Keratinocyte (primary cell): ENCODE data around the gene VMA21. TPM values are rescaled to one million over a fixed set of nuclear protein-coding genes. Genes with fewer than 3 reads are reported as not detected.
A peak's percentile ranks its signal among the peaks of the same experiment; 100 is the strongest.

Experiments used
- DNase-seq: peaks from one replicate; pipeline ENCODE4 v3.0.0-alpha.2; 2011; ENCODE audit warnings: low read depth, missing footprints, low spot score
- FAIRE-seq: peaks from 2 replicates; lab custom pipeline; 2011; peaks lifted over from hg19 to GRCh38; lab: Jason Lieb, UNC
- H2AFZ ChIP-seq: 2 replicates; pipeline ENCODE4 v1.6.0; 2012; ENCODE audit warnings: low read length, control low read depth, inconsistent platforms; ENCODE audit not compliant: control insufficient read depth
- H3K27ac ChIP-seq: 2 replicates; pipeline ENCODE4 v1.5.1; 2011; ENCODE audit warnings: low read length; ENCODE audit not compliant: control insufficient read depth, insufficient read depth
- H3K27me3 ChIP-seq: 3 replicates; pipeline ENCODE4 v1.6.0; 2011; ENCODE audit warnings: low read length; ENCODE audit not compliant: control insufficient read depth, insufficient read depth; ENCODE audit errors: extremely low read depth
- H3K36me3 ChIP-seq, 2 experiments: 2 replicates in 1 of 2; 3 replicates in 1 of 2; pipeline ENCODE4 v1.5.1; 2011; ENCODE audit warnings: low read length in 2 of 2, mild to moderate bottlenecking in 1 of 2; ENCODE audit not compliant: control insufficient read depth in 2 of 2, insufficient read depth in 2 of 2; ENCODE audit errors: extremely low read depth in 1 of 2
- H3K4me1 ChIP-seq: 3 replicates; pipeline ENCODE4 v1.5.1; 2011; ENCODE audit warnings: low read length; ENCODE audit not compliant: control insufficient read depth, insufficient read depth; ENCODE audit errors: extremely low read depth
- H3K4me2 ChIP-seq: 3 replicates; pipeline ENCODE4 v1.6.0; 2011; ENCODE audit warnings: low read depth, low read length; ENCODE audit not compliant: control insufficient read depth, insufficient read depth; ENCODE audit errors: extremely low read depth
- H3K4me3 ChIP-seq, 3 experiments: fragments of 200-600 bp in 1 of 3; sonication (generic) in 1 of 3; 2 replicates in 2 of 3; 3 replicates in 1 of 3; pipeline ENCODE4 v1.5.1; 2011 to 2016; ENCODE audit warnings: low read length in 3 of 3, mild to moderate bottlenecking in 3 of 3, control low read depth in 2 of 3, inconsistent platforms in 1 of 3, low read depth in 1 of 3, mixed read lengths in 1 of 3, mixed run types in 1 of 3, moderate library complexity in 1 of 3; ENCODE audit not compliant: control insufficient read depth in 2 of 3, insufficient read depth in 2 of 3; ENCODE audit errors: extremely low read depth in 1 of 3
- H3K79me2 ChIP-seq: 2 replicates; pipeline ENCODE4 v1.6.0; 2012; ENCODE audit warnings: low read length; ENCODE audit not compliant: control insufficient read depth, insufficient read depth
- H3K9ac ChIP-seq: 3 replicates; pipeline ENCODE4 v1.6.0; 2011; ENCODE audit warnings: low read length; ENCODE audit not compliant: control insufficient read depth, insufficient read depth; ENCODE audit errors: extremely low read depth
- H3K9me1 ChIP-seq: 3 replicates; pipeline ENCODE4 v1.6.0; 2011; ENCODE audit warnings: low read length; ENCODE audit not compliant: control insufficient read depth, insufficient read depth; ENCODE audit errors: extremely low read depth
- H3K9me3 ChIP-seq: 2 replicates; pipeline ENCODE4 v1.5.1; 2012; ENCODE audit warnings: low read depth, low read length; ENCODE audit not compliant: control insufficient read depth
- H4K20me1 ChIP-seq: 3 replicates; pipeline ENCODE4 v1.6.0; 2011; ENCODE audit warnings: low read length; ENCODE audit not compliant: control insufficient read depth, insufficient read depth; ENCODE audit errors: extremely low read depth
- EZH2 ChIP-seq: IDR thresholded peaks from one replicate; pipeline ENCODE4 v1.6.1; 2012; ENCODE audit warnings: inconsistent platforms, mild to moderate bottlenecking, low read length, moderate library complexity
- dilution Hi-C: fragments of 300-500 bp; cut with MboI; formaldehyde crosslinking; loops from one replicate; pipeline ENCODE4 v1.7.0; 2020; ENCODE audit warnings: low sequenced_read_pairs; ENCODE audit not compliant: extremely low pct_ligation_motif_present
- polyA plus RNA-seq, 5 experiments: library from polyadenylated mRNA; depleted of rRNA in 3 of 5; stranded (reverse) in 3 of 5; stranded (forward) in 1 of 5; unstranded in 1 of 5; fragments of >200 nt; gene quantifications; 1 replicate in 1 of 5; 2 replicates in 3 of 5; 3 replicates in 1 of 5; pipeline versions ENCODE4 v1.2.1 to v1.2.3, GENCODE V29; 2011 to 2012; ENCODE audit warnings: missing spikeins in 2 of 5, low read depth in 1 of 5, low replicate concordance in 1 of 5
- TF ChIP-seq, protein P1 (sequence below), 3 experiments: IDR thresholded peaks in 1 of 3; conservative IDR thresholded peaks in 1 of 3; optimal IDR thresholded peaks in 1 of 3; 2 replicates in 2 of 3; 3 replicates in 1 of 3; pipeline versions ENCODE3 to v1.5.1; 2011; ENCODE audit warnings: low read length in 3 of 3, mild to moderate bottlenecking in 3 of 3, moderate library complexity in 2 of 3, control low read depth in 1 of 3, inconsistent platforms in 1 of 3; ENCODE audit not compliant: insufficient read depth in 2 of 3; ENCODE audit errors: extremely low read depth in 1 of 3

The VMA21 gene
- polyA plus RNA-seq, 1 donor (not counting 4 experiments of a cell fraction or from before 2014, with no cell fraction given): 29.4 TPM

DNA sequence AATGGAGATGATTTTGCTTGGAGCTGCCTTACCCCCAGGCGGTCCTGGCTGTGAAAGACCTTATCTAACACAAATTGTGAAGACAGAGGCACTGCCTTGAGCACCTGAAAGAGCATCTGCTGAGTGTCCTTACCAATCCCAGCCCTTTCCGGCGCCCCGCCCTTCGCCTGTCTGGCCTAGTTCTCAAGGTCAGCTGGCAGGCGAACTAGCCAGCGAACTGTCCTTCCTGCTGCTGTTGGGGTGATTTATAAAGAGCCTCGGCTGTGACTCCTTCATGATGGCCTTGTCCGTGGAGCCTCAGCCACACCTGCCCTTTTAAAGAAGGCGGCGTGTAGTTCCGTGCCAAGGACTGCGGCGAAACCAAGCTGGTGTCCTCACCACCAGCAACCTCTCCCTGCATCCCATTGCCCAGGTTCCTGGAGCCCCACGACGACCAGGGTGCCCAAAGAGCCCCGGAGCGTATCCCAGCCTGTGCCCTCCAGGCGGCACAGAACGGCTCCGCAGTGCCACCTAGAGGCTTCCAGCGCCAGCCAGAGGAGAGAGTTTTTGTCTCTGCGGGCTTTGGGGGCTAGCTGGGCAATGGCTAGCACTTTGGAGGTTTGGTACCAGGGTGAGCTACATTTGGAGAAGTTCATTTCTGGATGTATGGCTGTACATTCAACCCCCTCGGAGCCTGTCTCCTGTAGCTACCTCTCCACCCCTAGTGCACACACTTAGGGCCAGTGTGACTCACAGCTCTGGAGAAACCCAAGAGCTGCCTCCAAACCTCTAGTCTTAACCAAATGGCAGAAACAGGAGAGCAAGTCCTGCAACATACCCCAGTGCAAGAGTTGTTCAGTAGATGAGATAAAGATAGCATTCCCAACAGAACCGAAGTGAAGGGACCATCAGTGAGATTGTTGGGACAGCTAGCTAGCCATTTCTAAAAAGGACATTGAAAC is 36.8 kb upstream of the VMA21 start:
- Histone ChIP-seq H3K4me2 (no peak overlapping the region), H2AFZ (no peak overlapping the region), H4K20me1 (no peaks in the 10 kb centered on the region), H3K79me2 (no peaks in the 10 kb centered on the region), H3K9me3 (no peaks in the 10 kb centered on the region), H3K36me3 (no peaks in the 10 kb centered on the region), H3K27me3 (no peaks in the 10 kb centered on the region), H3K9ac (no peak overlapping the region), H3K27ac (no peak overlapping the region), H3K4me1 (no peaks in the 10 kb centered on the region), H3K4me3 (no peak overlapping the region), H3K9me1 (no peaks in the 10 kb centered on the region)
- dilution Hi-C loops: no loop called here
- TF ChIP-seq EZH2: no peak
- TF ChIP-seq, protein P1, sequence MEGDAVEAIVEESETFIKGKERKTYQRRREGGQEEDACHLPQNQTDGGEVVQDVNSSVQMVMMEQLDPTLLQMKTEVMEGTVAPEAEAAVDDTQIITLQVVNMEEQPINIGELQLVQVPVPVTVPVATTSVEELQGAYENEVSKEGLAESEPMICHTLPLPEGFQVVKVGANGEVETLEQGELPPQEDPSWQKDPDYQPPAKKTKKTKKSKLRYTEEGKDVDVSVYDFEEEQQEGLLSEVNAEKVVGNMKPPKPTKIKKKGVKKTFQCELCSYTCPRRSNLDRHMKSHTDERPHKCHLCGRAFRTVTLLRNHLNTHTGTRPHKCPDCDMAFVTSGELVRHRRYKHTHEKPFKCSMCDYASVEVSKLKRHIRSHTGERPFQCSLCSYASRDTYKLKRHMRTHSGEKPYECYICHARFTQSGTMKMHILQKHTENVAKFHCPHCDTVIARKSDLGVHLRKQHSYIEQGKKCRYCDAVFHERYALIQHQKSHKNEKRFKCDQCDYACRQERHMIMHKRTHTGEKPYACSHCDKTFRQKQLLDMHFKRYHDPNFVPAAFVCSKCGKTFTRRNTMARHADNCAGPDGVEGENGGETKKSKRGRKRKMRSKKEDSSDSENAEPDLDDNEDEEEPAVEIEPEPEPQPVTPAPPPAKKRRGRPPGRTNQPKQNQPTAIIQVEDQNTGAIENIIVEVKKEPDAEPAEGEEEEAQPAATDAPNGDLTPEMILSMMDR (optimal IDR thresholded peaks at IDR 0.05 in 1 of 3, IDR thresholded peaks at IDR 0.05 in 1 of 3, conservative IDR thresholded peaks at IDR 0.05 in 1 of 3; ENCODE audit: extremely low read depth in 1 of 3, insufficient read depth in 2 of 3, low read length in 3 of 3): peak; percentile 62 to 79 (median 64)
- FAIRE-seq (no peak), DNase-seq (no peak)

DNA sequence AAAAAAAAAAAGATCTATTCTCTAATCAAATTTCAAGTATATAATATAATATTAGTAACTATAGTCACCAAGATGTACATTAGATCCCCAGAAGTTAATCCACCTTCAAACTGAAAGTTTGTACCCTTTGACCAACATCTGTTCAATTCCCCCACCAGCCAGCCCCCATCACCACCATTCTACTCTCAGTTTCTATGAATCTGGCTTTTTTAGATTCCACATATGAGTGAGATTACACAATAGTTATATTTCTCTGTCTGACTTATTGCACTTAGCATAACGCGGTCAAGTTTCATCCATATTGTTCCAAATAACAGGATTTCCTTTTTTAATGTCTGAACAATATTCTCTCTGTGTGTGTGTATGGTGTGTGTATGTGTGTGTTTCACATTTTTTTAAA is 33.7 kb upstream of the VMA21 start:
- Histone ChIP-seq H3K36me3 (no peaks in the 10 kb centered on the region), H3K4me2 (no peak overlapping the region), H3K4me1 (no peaks in the 10 kb centered on the region), H3K4me3 (no peak overlapping the region), H3K9me3 (no peaks in the 10 kb centered on the region), H3K9ac (no peak overlapping the region), H2AFZ (no peak overlapping the region), H4K20me1 (no peaks in the 10 kb centered on the region), H3K9me1 (no peaks in the 10 kb centered on the region), H3K27ac (no peak overlapping the region), H3K79me2 (no peaks in the 10 kb centered on the region), H3K27me3 (no peaks in the 10 kb centered on the region)
- DNase-seq (no peak), FAIRE-seq (no peak)
- dilution Hi-C loops: no loop called here
- TF ChIP-seq EZH2: no peak
- TF ChIP-seq, protein P1 (optimal IDR thresholded peaks at IDR 0.05 in 1 of 3, IDR thresholded peaks at IDR 0.05 in 1 of 3, conservative IDR thresholded peaks at IDR 0.05 in 1 of 3; ENCODE audit: extremely low read depth in 1 of 3, insufficient read depth in 2 of 3, low read length in 3 of 3): no peak
